Activated T-cell treated with anti-CD3 and anti-CD28 coated beads, Interleukin-2, amount 50 U/mL, for 48 hours (primary cell): Measurements from ENCODE around the gene P2RY8.
A peak's percentile ranks its signal among the peaks of the same experiment; 100 is the strongest.
"Not testable (repeated sequence)": the region's sequence is repeated elsewhere in the genome, so short reads cannot be mapped to it uniquely, and the experiment has no call there.

Source experiments
- DNase-seq, 2 experiments: peaks; one replicate each; pipeline ENCODE4 v3.0.0-alpha.2; 2020

Gene P2RY8, protein sequence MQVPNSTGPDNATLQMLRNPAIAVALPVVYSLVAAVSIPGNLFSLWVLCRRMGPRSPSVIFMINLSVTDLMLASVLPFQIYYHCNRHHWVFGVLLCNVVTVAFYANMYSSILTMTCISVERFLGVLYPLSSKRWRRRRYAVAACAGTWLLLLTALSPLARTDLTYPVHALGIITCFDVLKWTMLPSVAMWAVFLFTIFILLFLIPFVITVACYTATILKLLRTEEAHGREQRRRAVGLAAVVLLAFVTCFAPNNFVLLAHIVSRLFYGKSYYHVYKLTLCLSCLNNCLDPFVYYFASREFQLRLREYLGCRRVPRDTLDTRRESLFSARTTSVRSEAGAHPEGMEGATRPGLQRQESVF

DNA sequence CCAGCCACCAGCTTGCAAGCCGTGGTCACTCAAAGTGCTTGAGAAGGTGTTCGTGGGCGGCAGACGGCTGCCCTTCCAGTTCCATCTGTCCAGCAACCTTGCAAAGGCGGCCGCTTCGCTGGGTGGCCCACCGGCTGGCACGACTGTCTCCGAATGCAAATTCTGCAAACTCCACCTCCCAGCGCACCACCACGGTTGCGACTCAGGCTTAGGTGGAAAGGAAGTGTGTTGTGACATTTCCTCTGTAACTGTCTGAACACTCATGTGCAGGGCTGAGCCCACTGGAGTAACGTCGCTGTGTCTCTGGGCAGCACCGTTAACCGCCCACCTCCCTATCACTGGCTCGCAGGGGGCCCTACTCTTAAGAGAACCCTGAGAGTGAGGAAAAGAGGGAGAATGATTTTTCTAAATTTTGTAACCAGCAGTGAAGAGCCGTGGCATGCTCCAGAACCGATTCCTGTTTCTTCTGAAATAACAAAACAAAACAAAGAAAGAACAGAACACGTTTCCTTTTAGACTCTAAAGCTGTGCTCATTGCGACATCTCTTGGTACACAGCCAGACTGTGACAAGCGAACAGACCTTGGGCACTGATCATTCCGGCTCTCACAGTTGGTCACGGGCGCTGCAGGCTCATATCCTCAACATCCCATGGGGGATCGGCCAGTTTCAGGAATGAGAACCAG lies at the start of gene P2RY8:
P2RY8 (minus strand) TSS at position 155 of the 685 bp plus-strand sequence. CDS start 70,627 bp downstream, outside the sequence.
- DNase-seq = peak; percentile 87

DNA sequence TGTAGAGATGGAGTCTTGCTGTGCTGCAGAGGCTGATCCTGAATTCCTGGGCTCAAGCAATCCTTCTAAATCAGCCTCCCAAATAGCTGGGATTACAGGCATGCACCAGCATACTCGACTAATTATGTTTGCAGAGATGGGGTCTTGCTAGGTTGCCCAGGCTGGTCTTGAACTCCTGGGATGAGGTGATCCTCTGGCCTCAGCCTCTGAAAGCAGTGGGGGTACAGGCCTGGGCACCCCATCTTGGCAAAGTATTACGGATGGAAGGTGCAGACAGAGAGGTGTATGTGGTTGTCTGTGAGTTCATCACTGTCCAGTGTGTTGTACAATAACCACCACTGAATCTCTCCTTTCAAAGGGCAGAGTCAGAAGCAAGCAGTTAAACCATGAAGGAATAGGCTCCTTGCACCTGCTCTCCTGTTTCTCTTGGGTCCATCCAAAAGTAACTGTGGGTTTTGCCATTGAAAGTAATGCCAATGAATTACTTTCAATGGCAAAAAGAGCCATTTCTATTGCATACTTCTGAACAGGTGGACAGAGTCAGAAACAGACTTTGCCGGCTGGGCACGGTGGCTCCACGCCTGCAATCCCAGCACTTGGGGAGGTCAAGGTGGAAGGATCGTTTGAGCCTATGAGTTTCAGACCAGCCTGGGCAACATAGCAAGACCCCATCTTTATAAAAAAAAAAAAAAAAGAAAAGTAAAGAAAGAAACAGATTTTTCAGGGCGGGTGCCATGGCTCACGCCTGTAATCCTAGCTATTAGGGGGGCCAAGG lies 47.4 kb upstream of the P2RY8 start:
- peak; percentile 14 to 15 for DNase-seq

DNA sequence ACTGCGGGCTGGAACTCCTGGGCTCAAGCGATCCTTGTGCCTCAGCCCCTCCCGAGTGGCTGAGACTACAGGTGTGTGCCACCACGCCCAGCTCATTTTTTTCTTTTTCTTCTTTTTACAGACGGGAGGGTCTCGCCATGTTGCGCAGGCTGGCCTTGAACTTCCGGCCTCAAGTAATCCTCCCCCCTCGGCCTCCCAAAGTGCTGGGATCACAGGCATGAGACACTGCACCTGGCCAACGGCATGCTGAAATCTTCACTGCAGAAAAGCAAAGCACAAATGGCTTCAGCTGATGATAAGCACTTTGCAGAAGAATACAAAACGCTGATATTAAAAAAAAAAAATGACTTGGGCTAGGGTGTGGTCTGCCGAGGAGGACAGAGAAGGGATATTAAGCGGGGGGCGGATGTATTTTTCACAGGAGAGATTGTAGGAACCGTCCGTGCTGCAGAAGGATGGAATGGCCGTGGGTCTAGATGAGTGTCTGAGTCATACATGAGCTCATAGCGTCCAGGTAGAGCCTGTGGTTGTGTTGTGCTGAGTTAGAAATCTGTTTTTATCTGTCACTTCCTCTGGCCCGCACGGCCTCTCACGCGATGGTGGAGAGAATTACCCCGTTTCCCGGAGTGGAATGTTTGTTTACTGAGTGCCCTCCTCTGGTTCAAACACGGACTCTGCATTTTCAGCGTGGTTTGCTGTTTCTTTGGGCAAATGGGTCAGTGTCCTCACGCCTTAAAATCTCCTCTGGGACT lies 45.9 kb upstream of the P2RY8 start:
- peak; percentile 71 to 78 for DNase-seq

DNA sequence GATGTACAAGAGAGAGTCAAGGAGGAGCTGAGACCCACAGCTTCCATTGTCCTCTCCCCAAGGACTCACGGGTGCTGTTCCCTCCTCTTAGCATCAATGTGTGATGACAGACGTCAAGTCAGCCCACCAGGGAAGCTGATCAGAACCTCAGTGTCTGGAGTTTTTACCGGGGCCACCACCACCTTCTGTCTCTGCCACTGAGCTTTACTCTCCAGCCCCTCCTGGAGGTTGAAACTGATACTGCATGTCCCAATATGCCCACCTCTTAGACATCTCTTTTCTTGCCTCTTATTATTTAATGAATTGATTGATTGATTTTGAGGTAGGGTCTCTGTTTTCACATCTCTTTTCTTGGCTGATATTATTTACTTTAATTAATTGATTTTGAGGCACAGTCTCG lies 44.1 kb upstream of the P2RY8 start:
- DNase-seq = peak; percentile 85 to 88

DNA sequence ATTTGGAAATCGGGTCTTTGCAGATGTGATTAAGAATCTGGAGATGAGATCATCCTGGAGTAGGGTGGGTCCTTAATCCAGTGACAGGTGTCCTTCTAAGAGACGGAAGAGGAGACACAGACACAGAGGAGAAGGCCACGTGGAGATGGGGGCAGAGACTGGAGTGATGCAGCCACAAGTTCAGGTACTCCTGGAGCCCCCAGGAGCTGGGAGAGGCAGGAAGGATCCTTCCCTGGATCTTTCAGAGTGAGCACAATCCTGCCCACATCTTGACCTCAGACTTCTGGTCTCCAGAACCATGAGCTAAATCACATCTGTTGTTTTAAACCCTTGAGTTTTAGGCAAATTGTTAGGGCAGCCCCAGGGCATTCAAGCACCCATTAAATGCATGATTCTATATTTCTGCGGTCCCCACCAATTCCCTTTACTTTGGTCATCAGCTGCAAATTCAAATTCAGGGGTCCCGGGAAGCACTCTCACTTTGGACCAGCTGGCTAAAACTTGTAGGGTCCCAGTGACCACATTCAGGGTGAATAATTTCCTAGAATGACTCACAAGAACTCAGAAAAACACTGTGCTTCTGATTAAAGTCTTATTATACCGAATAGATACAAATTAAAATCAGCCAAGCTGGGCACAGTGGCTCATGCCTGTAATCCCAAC lies 41.7 kb upstream of the P2RY8 start:
- peak in 1 of 2 experiments; percentile 18 for DNase-seq

DNA sequence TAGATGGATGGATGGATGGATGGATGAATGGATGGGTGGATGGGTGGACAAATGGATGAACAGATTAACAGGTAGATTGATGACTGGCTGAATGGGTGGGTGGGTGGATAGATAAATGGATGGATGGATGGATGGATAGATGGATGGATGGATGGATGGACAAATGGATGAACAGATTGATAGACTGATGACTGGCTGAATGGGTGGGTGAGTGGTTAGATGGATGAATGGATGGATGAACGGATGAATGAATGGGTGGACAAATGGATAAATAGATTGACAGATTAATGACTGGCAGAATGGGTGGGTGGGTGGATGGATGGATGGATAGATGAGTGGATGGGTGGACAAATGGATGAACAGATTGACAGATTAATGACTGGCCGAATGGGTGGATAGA lies 40.9 kb upstream of the P2RY8 start:
- peak in 1 of 2 experiments; percentile 8 for DNase-seq

DNA sequence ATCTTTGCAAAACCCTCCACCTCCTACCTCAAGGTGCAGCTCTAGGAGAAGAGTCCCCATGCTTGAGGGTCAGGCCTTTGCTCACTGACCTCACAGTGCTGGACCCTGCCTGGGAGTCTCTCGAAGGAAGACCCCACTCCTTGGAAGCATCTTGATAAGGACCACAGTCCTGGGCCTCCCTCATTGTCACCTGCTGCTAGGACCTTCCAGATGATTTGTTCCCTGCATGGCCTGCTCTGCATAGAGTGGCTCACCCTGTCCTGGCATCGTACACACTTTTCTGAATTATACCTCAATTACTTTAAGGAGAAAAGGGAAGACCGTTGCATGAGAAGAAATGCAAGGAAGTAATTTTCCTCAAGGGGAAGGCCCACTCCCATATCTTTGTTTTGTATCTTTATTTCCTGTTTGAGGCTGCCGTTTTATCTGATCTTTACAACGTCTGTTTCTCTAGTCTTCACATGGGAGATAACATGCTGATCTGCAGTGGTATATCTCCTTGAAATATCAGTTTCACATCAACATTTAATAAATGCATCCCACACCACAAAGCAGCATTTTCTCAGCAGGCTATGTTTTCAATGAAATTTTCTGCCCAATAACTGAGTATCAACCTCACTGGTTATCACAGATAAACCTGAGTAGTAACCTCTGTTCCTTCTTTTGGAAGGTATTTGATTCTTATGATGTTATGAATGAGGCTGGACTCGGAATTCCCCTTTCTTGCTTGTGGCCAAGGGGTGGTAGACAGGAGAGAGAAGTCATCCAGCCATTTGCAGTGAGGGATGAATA lies 39.4 kb upstream of the P2RY8 start:
- DNase-seq = peak in 1 of 2 experiments; percentile 11

DNA sequence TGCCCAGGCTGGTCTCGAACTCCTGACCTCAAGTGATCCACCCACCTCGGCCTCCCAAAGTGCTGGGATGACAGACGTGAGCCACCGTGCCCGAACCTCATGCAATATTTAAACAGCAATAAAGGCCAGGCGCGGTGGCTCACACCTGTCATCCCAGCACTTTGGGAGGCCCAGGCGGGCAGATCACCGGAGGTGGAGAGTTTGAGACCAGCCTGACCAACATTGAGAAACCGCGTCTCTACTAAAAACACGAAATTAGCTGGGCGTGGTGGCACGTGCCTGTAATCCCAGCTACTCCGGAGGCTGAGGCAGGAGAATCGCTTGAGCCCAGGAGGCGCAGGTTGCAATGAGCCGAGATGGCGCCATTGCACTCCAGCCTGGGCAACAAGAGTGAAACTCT lies 37.2 kb upstream of the P2RY8 start:
- not testable (repeated sequence) for DNase-seq

DNA sequence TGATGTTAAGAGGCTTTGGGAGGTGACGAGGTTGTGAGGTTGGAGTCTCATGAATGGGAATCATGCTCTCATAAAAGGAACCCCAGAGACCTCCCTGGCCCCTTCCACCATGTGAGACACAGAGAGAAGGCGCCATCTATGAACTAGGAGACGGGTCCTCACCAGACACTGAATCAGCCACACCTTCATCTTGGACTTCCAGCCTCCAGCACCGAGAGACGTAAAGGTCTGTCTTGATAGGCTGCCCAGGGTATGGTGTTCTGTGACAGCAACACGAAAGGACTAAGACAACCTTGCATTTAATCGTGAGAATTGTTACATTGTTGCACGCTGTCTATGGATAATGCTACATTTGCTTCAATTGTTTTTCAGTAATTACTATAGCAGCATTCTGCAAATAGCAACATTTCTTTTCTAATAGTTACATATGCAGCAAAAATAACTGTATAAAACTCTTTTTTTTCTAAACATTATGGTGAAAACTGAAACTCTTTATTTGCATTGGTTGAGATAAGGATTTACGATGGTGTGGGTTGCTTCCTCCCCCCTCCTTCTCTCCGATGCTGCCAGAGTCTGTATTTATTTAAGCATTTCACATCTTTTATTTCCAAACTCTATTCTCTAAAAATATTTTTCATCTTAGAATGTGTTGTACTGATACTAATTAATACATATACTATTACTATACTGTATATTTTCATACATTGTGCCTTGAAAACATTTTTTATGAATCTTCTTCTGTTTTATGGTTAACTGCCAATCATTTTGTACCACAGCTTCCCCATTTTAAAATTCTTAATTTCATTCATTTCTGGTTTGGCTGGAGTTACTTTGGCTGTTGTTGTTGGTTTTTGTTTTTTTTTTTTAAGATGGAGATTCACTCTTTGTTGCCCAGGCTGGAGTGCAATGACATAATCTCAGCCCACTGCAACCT lies 28.0 kb upstream of the P2RY8 start:
- peak in 1 of 2 experiments; percentile 14 for DNase-seq

DNA sequence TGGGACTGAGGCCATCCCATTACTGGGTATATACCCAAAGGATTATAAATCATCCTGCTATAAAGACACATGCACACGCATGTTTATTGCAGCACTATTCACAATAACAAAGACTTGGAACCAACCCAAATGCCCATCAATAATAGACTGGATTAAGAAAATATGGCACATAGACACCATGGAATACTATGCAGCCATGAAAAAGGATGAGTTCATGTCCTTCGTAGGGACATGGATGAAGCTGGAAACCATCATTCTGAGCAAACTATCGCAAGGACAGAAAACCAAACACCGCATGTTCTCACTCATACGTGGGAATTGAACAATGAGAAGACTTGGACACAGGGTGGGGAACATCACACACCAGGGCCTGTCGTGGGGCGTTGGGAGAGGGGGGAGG lies 27.1 kb upstream of the P2RY8 start:
- peak in 1 of 2 experiments; percentile 6 for DNase-seq

DNA sequence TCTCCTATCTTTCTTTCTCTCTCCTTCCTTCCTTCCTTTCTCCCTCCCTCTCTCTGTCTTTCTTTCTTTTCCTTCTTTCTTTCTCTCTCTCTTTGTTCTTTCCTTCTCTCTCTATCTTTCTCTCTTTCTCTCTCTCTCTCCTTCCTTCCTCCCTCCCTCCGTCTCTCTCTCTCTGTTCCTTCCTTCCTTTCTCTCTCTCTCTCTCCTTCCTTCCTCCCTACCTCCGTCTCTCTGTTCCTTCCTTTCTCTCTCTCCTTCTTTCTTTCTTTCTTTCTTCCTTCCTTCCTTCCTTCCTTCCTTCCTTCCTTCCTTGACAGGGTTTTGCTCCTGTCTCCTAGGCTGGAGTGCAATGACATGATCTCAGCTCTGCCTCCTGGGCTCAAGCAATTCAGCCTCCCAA lies 24.2 kb upstream of the P2RY8 start:
- DNase-seq = no peak

DNA sequence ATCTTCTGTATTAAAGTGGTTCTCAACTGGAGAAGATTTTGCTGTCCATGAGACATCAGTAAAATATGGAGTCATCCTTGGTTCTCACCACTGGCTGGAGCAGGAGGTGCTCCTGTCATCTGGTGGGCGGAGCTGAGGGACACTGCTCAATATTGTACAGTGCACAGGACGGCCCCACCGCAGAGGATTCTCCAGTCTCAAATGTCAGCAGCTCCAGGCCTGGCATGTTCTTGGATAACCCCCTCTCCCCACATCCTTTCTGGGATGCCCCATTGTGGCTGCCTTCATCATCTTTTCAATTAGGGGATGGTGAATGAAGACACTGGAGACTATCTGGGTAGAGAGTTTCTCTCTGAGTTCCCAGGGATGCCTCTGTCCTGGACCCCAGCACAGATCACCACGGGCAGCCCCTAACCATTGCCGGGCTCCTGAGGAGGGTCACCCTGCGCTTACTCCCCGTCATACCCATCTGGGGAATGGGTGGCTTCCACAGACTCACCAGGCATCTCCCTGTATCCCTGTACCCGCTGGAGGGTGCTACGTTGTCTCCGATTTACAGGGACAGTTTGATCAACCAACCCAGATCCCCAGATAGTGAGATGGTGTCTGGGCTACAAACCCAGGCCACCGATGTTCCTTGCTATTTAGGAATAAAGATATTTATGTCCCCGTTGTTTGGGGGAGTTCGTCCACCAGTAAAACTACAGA lies 21.9 kb upstream of the P2RY8 start:
- peak; percentile 7 to 13 for DNase-seq

DNA sequence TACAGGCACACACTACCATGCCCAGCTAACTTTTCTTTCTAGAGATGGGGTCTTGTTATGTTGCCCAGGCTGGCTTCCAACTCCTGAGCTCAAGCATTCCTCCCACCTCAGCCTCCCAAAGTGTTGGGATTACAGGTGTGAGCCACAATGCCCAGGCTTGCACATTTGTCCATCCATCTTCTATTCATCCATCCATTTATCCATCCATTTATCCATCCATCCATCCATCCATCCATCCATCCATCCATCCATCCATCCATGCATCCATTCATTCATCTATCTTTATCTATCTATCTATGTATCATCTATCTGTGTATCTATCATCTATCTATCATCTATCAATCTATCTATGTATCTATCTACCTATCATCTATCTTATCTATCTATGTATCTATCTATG lies 20.5 kb upstream of the P2RY8 start:
- DNase-seq = not testable (repeated sequence)

DNA sequence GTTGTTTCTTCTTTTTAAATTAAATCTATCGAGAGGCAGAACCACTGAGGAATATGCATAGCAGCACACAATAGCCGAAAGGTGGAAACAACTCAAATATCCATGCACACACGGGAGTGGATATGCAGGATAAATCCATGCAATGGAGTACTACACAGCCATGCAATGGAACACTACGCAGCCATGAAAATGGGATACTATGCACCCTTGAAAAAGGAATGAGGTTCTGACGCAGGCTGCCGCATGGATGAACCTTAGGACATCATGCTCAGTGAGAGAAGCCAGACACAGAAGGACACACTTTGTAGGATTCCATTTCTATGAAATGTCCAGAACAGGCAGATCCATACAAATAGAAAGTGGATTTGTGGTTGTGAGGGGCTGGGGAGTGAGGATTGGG lies 18.4 kb upstream of the P2RY8 start:
- peak in 1 of 2 experiments; percentile 14 for DNase-seq

DNA sequence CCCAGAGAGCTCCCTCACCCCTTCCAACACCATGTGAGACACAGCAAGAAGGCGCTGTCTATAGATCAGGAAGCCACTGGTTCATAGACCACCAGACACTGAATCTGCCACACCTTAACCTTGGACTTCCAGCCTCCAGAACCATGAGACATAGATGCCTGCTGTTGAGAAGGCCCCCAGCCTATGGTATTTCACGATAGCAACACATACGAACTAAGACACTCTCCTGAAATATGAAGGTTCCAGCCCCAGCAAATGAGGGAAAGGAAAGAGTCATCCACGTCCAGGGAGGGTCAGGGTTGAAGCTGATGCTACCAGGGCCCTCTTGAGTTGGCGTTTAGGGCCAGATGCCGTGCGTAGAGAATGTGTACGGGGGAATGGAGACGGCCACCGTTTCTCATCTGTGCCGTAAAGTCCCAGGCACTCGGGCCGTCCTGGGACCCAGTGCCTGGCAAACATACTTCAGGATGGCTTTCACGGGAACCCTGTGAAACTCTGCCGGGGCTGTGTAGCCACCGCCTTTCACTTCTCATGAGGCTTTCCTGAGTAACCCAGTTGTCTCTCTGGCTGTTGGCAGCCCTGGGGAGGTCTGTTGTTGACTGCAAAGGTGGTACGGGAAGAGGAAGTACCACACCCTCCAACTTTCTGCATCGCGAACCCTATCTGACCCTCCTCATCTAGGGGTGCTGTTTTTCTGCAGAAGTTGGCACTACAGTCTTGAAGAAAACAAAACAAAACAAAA lies 17.7 kb upstream of the P2RY8 start:
- peak in 1 of 2 experiments; percentile 32 for DNase-seq

DNA sequence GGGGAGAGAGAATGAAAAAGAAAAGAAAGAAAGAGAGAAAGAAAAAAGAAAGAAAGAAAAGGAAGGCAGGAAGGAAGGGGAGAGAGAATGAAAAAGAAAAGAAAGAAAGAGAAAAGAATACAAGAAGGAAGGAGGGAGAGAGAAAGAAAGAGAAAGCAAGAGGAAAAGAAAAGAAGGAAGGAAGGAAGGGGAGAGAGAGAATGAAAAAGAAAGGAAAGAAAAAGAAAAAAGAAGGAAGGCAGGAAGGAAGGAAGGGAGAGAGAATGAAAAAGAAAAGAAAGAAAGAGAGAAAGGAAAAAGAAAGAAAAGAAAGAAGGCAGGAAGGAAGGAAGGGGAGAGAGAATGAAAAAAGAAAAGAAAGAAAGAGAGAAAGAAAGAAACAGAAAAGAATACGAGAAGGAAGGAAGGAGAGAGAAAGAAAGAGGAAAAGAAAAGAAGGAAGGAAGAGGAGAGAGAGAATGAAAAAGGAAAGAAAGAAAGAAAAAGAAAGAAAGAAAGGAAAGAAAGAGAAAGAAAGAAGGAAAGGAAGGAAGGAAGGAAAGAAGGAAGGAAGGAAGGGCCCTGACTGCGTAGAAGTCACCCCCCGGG lies 15.1 kb upstream of the P2RY8 start:
- no peak for DNase-seq

DNA sequence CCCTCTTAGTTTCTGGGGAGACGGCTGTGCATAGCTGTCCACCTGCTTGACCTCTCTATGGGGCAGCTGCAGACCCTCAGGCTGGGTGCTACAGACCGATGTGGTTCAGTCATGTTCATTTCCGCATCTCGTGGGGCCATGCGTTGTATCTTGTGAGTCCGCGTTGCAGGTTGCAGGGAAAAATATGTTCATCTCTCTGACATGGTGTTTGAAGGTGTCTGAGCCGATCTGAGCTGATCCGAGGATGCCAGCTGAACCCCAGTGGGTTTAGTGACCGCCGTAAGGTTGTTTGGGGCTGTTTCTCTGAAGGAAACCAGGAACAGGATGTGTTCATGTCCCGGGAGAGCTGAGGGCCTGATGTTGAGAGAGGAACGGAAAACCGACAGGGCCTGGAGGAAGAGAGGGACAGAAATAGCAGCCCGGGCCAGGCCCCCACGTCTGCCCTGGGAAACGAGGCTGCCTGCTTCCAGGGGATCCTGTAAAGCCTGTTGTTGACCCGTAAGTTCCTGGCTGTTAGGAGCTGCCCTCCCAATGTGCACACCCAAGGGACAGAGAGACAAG lies 9.8 kb upstream of the P2RY8 start:
- DNase-seq = peak; percentile 12 to 13
